WTC11 (cell line): ENCODE data around the gene DLL1. TPM values are rescaled to one million over a fixed set of nuclear protein-coding genes. Genes with fewer than 3 reads are reported as not detected.

Source experiments
- ATAC-seq: fragments of 200-7000 bp; cut with Tn5 transposase; 2 replicates; pipeline ENCODE4 v1.10.0; 2021; ENCODE audit warnings: mild to moderate bottlenecking, moderate library complexity
- CTCF ChIA-PET: fragments of 300-600 bp; sonication (Branson Sonifier 250); formaldehyde crosslinking; loops from one replicate; lab custom pipeline; 2021; ENCODE audit warnings: antibody characterized with exemption; lab: Charles Lee
- POLR2A ChIA-PET: fragments of 350-600 bp; sonication (Branson Sonifier 250); formaldehyde crosslinking; loops from one replicate; lab custom pipeline; 2021; ENCODE audit warnings: antibody characterized with exemption; lab: Charles Lee
- DNase-seq: peaks from one replicate; pipeline ENCODE4 v3.0.0; 2021; ENCODE audit warnings: low spot score
- H3K27ac Mint-ChIP-seq: 2 replicates; pipeline ENCODE4 v1.8.0; 2021; ENCODE audit warnings: mixed read lengths
- H3K27me3 Mint-ChIP-seq: 2 replicates; pipeline ENCODE4 v1.8.0; 2021; ENCODE audit warnings: low read depth, mild to moderate bottlenecking, moderate library complexity, mixed read lengths
- H3K36me3 Mint-ChIP-seq: 2 replicates; pipeline ENCODE4 v1.8.0; 2021; ENCODE audit warnings: mixed read lengths
- H3K4me1 Mint-ChIP-seq: 2 replicates; pipeline ENCODE4 v1.8.0; 2022; ENCODE audit warnings: mixed read lengths
- H3K4me3 Mint-ChIP-seq: 2 replicates; pipeline ENCODE4 v1.8.0; 2021; ENCODE audit warnings: mild to moderate bottlenecking, moderate library complexity, mixed read lengths
- H3K9me3 Mint-ChIP-seq: 2 replicates; pipeline ENCODE4 v1.8.0; 2021; ENCODE audit warnings: mixed read lengths
- AFF4 ChIP-seq: sonication (generic); formaldehyde crosslinking; IDR thresholded peaks from 2 replicates; pipeline ENCODE4 v1.8.1; 2023; ENCODE audit warnings: mild to moderate bottlenecking, missing genetic modification reagents, borderline replicate concordance
- ATF2 ChIP-seq: sonication (generic); formaldehyde crosslinking; IDR thresholded peaks from 2 replicates; pipeline ENCODE4 v1.8.1; 2022; ENCODE audit warnings: low read depth, missing genetic modification reagents, borderline replicate concordance
- CDX4 ChIP-seq: fragments of 250-450 bp; sonication (Bioruptor Pico); IDR thresholded peaks from 2 replicates; pipeline ENCODE4 v1.9.0; 2021; ENCODE audit warnings: moderate library complexity, mild to moderate bottlenecking, inconsistent platforms, borderline replicate concordance
- ETV6 ChIP-seq: sonication (generic); formaldehyde crosslinking; IDR thresholded peaks from 2 replicates; pipeline ENCODE4 v1.8.1; 2022; ENCODE audit warnings: mild to moderate bottlenecking, missing genetic modification reagents
- HMGXB4 ChIP-seq: sonication (generic); formaldehyde crosslinking; IDR thresholded peaks from 2 replicates; pipeline ENCODE4 v1.8.1; 2023; ENCODE audit warnings: mild to moderate bottlenecking, moderate library complexity, missing genetic modification reagents
- IRF2 ChIP-seq: sonication (generic); formaldehyde crosslinking; IDR thresholded peaks from 2 replicates; pipeline ENCODE4 v1.8.0; 2022; ENCODE audit warnings: low read depth, missing genetic modification reagents, borderline replicate concordance
- JAZF1 ChIP-seq: fragments of 250-450 bp; sonication (Bioruptor Pico); IDR thresholded peaks from 2 replicates; pipeline ENCODE4 v1.9.0; 2021; ENCODE audit warnings: moderate library complexity, mild to moderate bottlenecking, inconsistent platforms
- JUN ChIP-seq: sonication (generic); formaldehyde crosslinking; IDR thresholded peaks from 2 replicates; pipeline ENCODE4 v1.8.0; 2023; ENCODE audit warnings: mild to moderate bottlenecking, missing genetic modification reagents
- KAT7 ChIP-seq: sonication (generic); formaldehyde crosslinking; IDR thresholded peaks from 2 replicates; pipeline ENCODE4 v1.8.1; 2023; ENCODE audit warnings: missing genetic modification reagents, mild to moderate bottlenecking, borderline replicate concordance
- MXD4 ChIP-seq: fragments of 250-450 bp; sonication (Bioruptor Pico); IDR thresholded peaks from 2 replicates; pipeline ENCODE4 v1.8.0; 2021; ENCODE audit warnings: mild to moderate bottlenecking, moderate library complexity, borderline replicate concordance
- NR1H2 ChIP-seq: sonication (generic); formaldehyde crosslinking; IDR thresholded peaks from 2 replicates; pipeline ENCODE4 v1.9.0; 2021; ENCODE audit warnings: mild to moderate bottlenecking, moderate library complexity, missing genetic modification reagents
- OVOL2 ChIP-seq: fragments of 250-450 bp; sonication (Bioruptor Pico); IDR thresholded peaks from 2 replicates; pipeline ENCODE4 v1.9.0; 2021; ENCODE audit warnings: mild to moderate bottlenecking, borderline replicate concordance
- SOX15 ChIP-seq: fragments of 250-450 bp; sonication (Bioruptor Pico); IDR thresholded peaks from 2 replicates; pipeline ENCODE4 v1.9.0; 2021; ENCODE audit warnings: mild to moderate bottlenecking
- ZNF138 ChIP-seq: sonication (generic); formaldehyde crosslinking; conservative IDR thresholded peaks from 2 replicates; pipeline ENCODE4 v1.8.1; 2022; ENCODE audit warnings: mild to moderate bottlenecking, moderate library complexity, missing genetic modification reagents
- ZNF263 ChIP-seq: sonication (generic); formaldehyde crosslinking; IDR thresholded peaks from 2 replicates; pipeline ENCODE4 v1.8.1; 2022; ENCODE audit warnings: low read depth, mild to moderate bottlenecking, moderate library complexity, missing genetic modification reagents
- ZNF416 ChIP-seq: fragments of 250-450 bp; sonication (Bioruptor Pico); IDR thresholded peaks from 2 replicates; pipeline ENCODE4 v1.9.0; 2021; ENCODE audit warnings: mild to moderate bottlenecking, inconsistent platforms
- ZNF423 ChIP-seq: fragments of 250-450 bp; sonication (Bioruptor Pico); IDR thresholded peaks from 2 replicates; pipeline ENCODE4 v2.1.2; 2022; ENCODE audit warnings: mild to moderate bottlenecking, moderate library complexity
- ZNF671 ChIP-seq: fragments of 250-450 bp; sonication (Bioruptor Pico); IDR thresholded peaks from 2 replicates; pipeline ENCODE4 v1.8.0; 2021; ENCODE audit warnings: mild to moderate bottlenecking
- total RNA-seq: library from RNA; stranded (reverse); gene quantifications from 3 replicates; pipeline ENCODE4 v1.2.3, GENCODE V29; 2021

Gene DLL1
- total RNA-seq, 1 experiment from 2014 or later, result 25.3 TPM

- Mint-ChIP-seq H3K27me3 (peaks cover 2% of the 10 kb centered on the region; the same call in 1 of the 2 replicates), H3K9me3 (no peaks in the 10 kb centered on the region), H3K4me3 (no peak overlapping the region), H3K27ac (no peak overlapping the region), H3K4me1 (0 out of 2 replicates have a peak, but pooled peaks cover 3% of the 10 kb centered on the region), H3K36me3 (no peaks in the 10 kb centered on the region)
- no peak for DNase-seq
- ChIA-PET POLR2A (no interaction called here), CTCF (no interaction called here)
- no peak for TF ChIP-seq SOX15 (CRISPR knock-in tag)
- no peak for TF ChIP-seq NR1H2
- no peak for TF ChIP-seq MXD4
- TF ChIP-seq JAZF1 (CRISPR knock-in tag), result no peak
- TF ChIP-seq HMGXB4 (CRISPR knock-in tag), result no peak
- no peak for TF ChIP-seq KAT7 (CRISPR knock-in tag)
- ATAC-seq, result no peak
These were observed 37.5 kb downstream of the DLL1 start for GRCh38 chr6:170253226-170253909.

GRCh38 chr6:170251776-170252571 is 38.9 kb downstream of the DLL1 start:
- ATAC-seq (no peak), DNase-seq (no peak)
- H3K27me3 Mint-ChIP-seq, result peaks cover 3% of the 10 kb centered on the region; the same call in 1 of the 2 replicates
- TF ChIP-seq JUN (CRISPR knock-in tag), result no peak
- TF ChIP-seq ETV6 (CRISPR knock-in tag), result no peak
- TF ChIP-seq ZNF671 (CRISPR knock-in tag), result no peak
- TF ChIP-seq AFF4 (CRISPR knock-in tag), result no peak
- no peak for TF ChIP-seq ZNF423 (CRISPR knock-in tag)
- no peak for TF ChIP-seq IRF2
- no peak for TF ChIP-seq CDX4
- H3K9me3 Mint-ChIP-seq, result no peaks in the 10 kb centered on the region
- H3K4me1 Mint-ChIP-seq, result 0 out of 2 replicates have a peak, but pooled peaks cover 3% of the 10 kb centered on the region
- H3K4me3 Mint-ChIP-seq, result no peak overlapping the region
- no peaks in the 10 kb centered on the region for H3K36me3 Mint-ChIP-seq
- ChIA-PET POLR2A (no interaction called here), CTCF (interaction anchor here (1.1 kb wide), 1 partner anchor 9 kb away, joined by 3 read pairs; no protein-coding TSS in a partner anchor)
- H3K27ac Mint-ChIP-seq, result no peak overlapping the region

GRCh38 chr6:170250981-170251775 is 39.7 kb downstream of the DLL1 start:
- POLR2A ChIA-PET, result no interaction called here
- H3K9me3 Mint-ChIP-seq, result no peaks in the 10 kb centered on the region
- CTCF ChIA-PET, result interaction anchor here (1.1 kb wide), 1 partner anchor 10 kb away, joined by 3 read pairs; no protein-coding TSS in a partner anchor
- 0 out of 2 replicates have a peak, but pooled peaks cover 3% of the 10 kb centered on the region for H3K4me1 Mint-ChIP-seq
- no peak overlapping the region for H3K4me3 Mint-ChIP-seq
- H3K27me3 Mint-ChIP-seq, result peaks cover 3% of the 10 kb centered on the region; the same call in 1 of the 2 replicates
- DNase-seq (no peak), ATAC-seq (no peak)
- no peak overlapping the region for H3K27ac Mint-ChIP-seq
- no peaks in the 10 kb centered on the region for H3K36me3 Mint-ChIP-seq
- TF ChIP-seq ZNF263 (no peak), OVOL2 (CRISPR knock-in tag) (no peak), ZNF138 (no peak), ZNF416 (CRISPR knock-in tag) (no peak), ATF2 (CRISPR knock-in tag) (no peak)
